ENCODE measurements around the gene FCHSD2. TPM values are rescaled to one million over a fixed set of nuclear protein-coding genes. Genes with fewer than 3 reads are reported as not detected.

Gene FCHSD2
- polyA plus RNA-seq, 2 of the 4 experiments (the other 2 are of a cell fraction): 10.5 to 19.0 TPM

- H3K9me3 ChIP-seq: no peaks in the 10 kb centered on the region
- WGBS (ENCODE audit: missing lambda C conversion rate): 87% methylated on average over 2 of the region's 2 CpGs
- ChIA-PET CTCF (no interaction called here), POLR2A (no interaction called here)
- no peak overlapping the region for H3K4me2 ChIP-seq
- no peak overlapping the region for H3K27ac ChIP-seq
- no peak overlapping the region for H3K4me3 ChIP-seq
- ATAC-seq (no peak), DNase-seq (ENCODE audit: low read depth in 1 of 2, low spot score in 1 of 2) (no peak), FAIRE-seq (no peak)
- TF ChIP-seq JUN (IDR thresholded peaks at IDR 0.05) (no peak), NFE2L2 (conservative IDR thresholded peaks at IDR 0.05; ENCODE audit: low read length) (no peak), ZFP36 (IDR thresholded peaks at IDR 0.05; ENCODE audit: borderline replicate concordance, partially characterized antibody) (no peak), TP53 (CRISPR knock-in tag; IDR thresholded peaks at IDR 0.05) (no peak), REST (IDR thresholded peaks at IDR 0.05) (no peak), E2F6 (IDR thresholded peaks at IDR 0.05; ENCODE audit: borderline replicate concordance, low read depth) (no peak), HDAC2 (IDR thresholded peaks at IDR 0.05) (no peak), SREBF2 (IDR thresholded peaks at IDR 0.05) (no peak), RCOR1 (IDR thresholded peaks at IDR 0.05; ENCODE audit: low read depth, low read length) (no peak), HOXB5 (CRISPR knock-in tag; IDR thresholded peaks at IDR 0.05) (no peak), EP300 (IDR thresholded peaks at IDR 0.05) (no peak), RNF2 (IDR thresholded peaks at IDR 0.05; ENCODE audit: borderline replicate concordance, low read depth) (no peak), CEBPB (IDR thresholded peaks at IDR 0.05) (no peak)
- H3K4me1 ChIP-seq: peaks cover 9% of the 10 kb centered on the region; the same call in 2 of the 3 replicates
Measured at GRCh38 chr11:72958791-72959190, 183.3 kb downstream of the FCHSD2 start.

GRCh38 chr11:72955466-72955865 lies 186.7 kb downstream of the FCHSD2 start:
- ATAC-seq: no peak
- 80% methylated on average over 1 of the region's 1 CpG for WGBS (ENCODE audit: missing lambda C conversion rate)
- POLR2A ChIA-PET: no interaction called here

GRCh38 chr11:72954860-72955259 lies 187.3 kb downstream of the FCHSD2 start:
- POLR2A ChIA-PET: no interaction called here
- no peak for TF ChIP-seq ZFP36 (IDR thresholded peaks at IDR 0.05; ENCODE audit: borderline replicate concordance, partially characterized antibody)
- H3K4me1 ChIP-seq: peaks cover 11% of the 10 kb centered on the region; the same call in 2 of the 3 replicates
- FAIRE-seq (no peak), ATAC-seq (no peak), DNase-seq (ENCODE audit: low read depth in 1 of 2, low spot score in 1 of 2) (no peak)
- no peak overlapping the region for H3K4me3 ChIP-seq
- H3K27ac ChIP-seq: no peak overlapping the region
- 64% methylated on average over 3 of the region's 3 CpGs for WGBS (ENCODE audit: missing lambda C conversion rate)
- H3K4me2 ChIP-seq: no peak overlapping the region
- CTCF ChIA-PET: no interaction called here
- H3K9me3 ChIP-seq: no peaks in the 10 kb centered on the region

More at GRCh38 chr11:72955466-72955865, 186.7 kb downstream of the FCHSD2 start:
- CTCF ChIA-PET: no interaction called here
- TF ChIP-seq ATOH8 (CRISPR knock-in tag; IDR thresholded peaks at IDR 0.05; ENCODE audit: low read depth) (no peak), CHD2 (IDR thresholded peaks at IDR 0.05; ENCODE audit: low read length, partially characterized antibody) (no peak), NR3C1 (IDR thresholded peaks at IDR 0.05) (no peak)
- Histone ChIP-seq H3K4me1 (peaks cover 11% of the 10 kb centered on the region; the same call in 2 of the 3 replicates), H3K4me2 (no peak overlapping the region), H3K9me3 (no peaks in the 10 kb centered on the region), H3K27ac (no peak overlapping the region), H3K4me3 (no peak overlapping the region)
- no peak for FAIRE-seq
- DNase-seq (ENCODE audit: low read depth in 1 of 2, low spot score in 1 of 2): no peak

- ATAC-seq: no peak
- 91% methylated on average over 2 of the region's 2 CpGs for WGBS (ENCODE audit: missing lambda C conversion rate)
- no peak for TF ChIP-seq ZNF302 (CRISPR knock-in tag; IDR thresholded peaks at IDR 0.05)
- no peak for TF ChIP-seq ZSCAN20 (CRISPR knock-in tag; IDR thresholded peaks at IDR 0.05)
- no peak for TF ChIP-seq CHD2 (IDR thresholded peaks at IDR 0.05; ENCODE audit: low read length, partially characterized antibody)
- TF ChIP-seq HES2 (IDR thresholded peaks at IDR 0.05): no peak
- no peak for TF ChIP-seq FOSB (CRISPR knock-in tag; IDR thresholded peaks at IDR 0.05)
- TF ChIP-seq ATOH8 (CRISPR knock-in tag; IDR thresholded peaks at IDR 0.05; ENCODE audit: low read depth): no peak
- no peak for TF ChIP-seq POLR2A (IDR thresholded peaks at IDR 0.05; ENCODE audit: low read length)
- TF ChIP-seq CBX2 (IDR thresholded peaks at IDR 0.05; ENCODE audit: borderline replicate concordance, low read depth): no peak
- Histone ChIP-seq H3K4me2 (no peak overlapping the region), H3K9me3 (no peaks in the 10 kb centered on the region), H3K4me3 (no peak overlapping the region), H3K27ac (no peak overlapping the region), H3K4me1 (peaks cover 11% of the 10 kb centered on the region; the same call in 2 of the 3 replicates)
- no peak for DNase-seq (ENCODE audit: low read depth in 1 of 2, low spot score in 1 of 2)
- ChIA-PET POLR2A (interaction anchor here (0.7 kb wide), 1 partner anchor 159 kb away, joined by 3 read pairs; no protein-coding TSS in a partner anchor), CTCF (no interaction called here)
- no peak for FAIRE-seq
Measured at GRCh38 chr11:72953637-72954036, 188.5 kb downstream of the FCHSD2 start.
